Measurements from ENCODE around the gene OOSP1. TPM values are rescaled to one million over a fixed set of nuclear protein-coding genes. Genes with fewer than 3 reads are reported as not detected.
"Not testable (repeated sequence)": the region's sequence is repeated elsewhere in the genome, so short reads cannot be mapped to it uniquely, and the experiment has no call there.

The OOSP1 gene
- total RNA-seq, 1 experiment from 2014 or later = not detected

DNA sequence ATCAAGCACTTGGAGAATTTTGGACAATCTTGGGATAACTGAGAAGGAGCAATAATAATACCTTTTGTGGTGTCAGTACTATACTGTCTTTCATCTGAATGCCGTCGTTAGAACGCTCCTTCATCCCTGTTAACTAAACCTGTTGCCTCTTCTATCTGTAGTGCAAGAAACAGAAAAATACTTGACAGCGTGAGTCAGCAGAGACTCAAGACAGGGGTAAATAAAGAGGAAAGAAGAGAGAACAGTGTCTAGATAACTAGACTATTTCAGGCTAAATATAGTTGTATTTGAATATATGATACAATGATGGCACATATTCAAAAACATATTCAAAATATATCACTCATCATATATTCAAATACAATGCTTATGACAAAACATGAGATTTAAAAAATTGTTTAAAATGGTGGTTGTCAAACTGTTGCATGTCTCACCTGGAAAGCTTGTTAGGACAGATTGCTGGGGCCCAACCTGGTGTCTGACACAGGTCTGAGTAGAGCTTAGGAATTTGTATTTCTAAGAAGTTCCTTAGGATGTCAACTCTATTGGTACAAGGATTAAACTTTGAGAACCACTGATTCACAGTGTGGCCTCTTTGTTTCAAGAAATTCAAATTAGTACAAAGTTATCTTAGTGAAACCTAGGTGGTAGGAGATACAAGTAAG, 43.0 kb downstream of the OOSP1 start:
- no peak for TF ChIP-seq CTCF (IDR thresholded peaks at IDR 0.05; ENCODE audit: unreplicated experiment)

GRCh38 chr11:59982037-59982436, 43.8 kb downstream of the OOSP1 start:
- H3K27ac Mint-ChIP-seq (ENCODE audit: unreplicated experiment); H3K36me3 Mint-ChIP-seq (ENCODE audit: insufficient read depth, unreplicated experiment); H3K9me3 Mint-ChIP-seq (ENCODE audit: low read depth, unreplicated experiment); H3K27me3 Mint-ChIP-seq (ENCODE audit: unreplicated experiment); DNase-seq; BruUV-seq (replicated peaks); H3K4me3 Mint-ChIP-seq (ENCODE audit: low read depth, unreplicated experiment); intact Hi-C loops (cut with micrococcal nuclease; ENCODE audit: unreplicated experiment); H3K4me1 Mint-ChIP-seq (ENCODE audit: low read depth, unreplicated experiment); CTCF ChIA-PET: not testable (repeated sequence)

More for the DNA sequence above, 43.0 kb downstream of the OOSP1 start:
- intact Hi-C loops (cut with micrococcal nuclease; ENCODE audit: unreplicated experiment) = no loop called here
- Mint-ChIP-seq H3K27me3 (ENCODE audit: unreplicated experiment) (no peaks in the 10 kb centered on the region), H3K4me3 (ENCODE audit: low read depth, unreplicated experiment) (no peak overlapping the region), H3K4me1 (ENCODE audit: low read depth, unreplicated experiment) (no peaks in the 10 kb centered on the region), H3K27ac (ENCODE audit: unreplicated experiment) (no peak overlapping the region), H3K9me3 (ENCODE audit: low read depth, unreplicated experiment) (peaks cover 3% of the 10 kb centered on the region), H3K36me3 (ENCODE audit: insufficient read depth, unreplicated experiment) (no peaks in the 10 kb centered on the region)
- BruUV-seq (replicated peaks) = no TSS peak
- CTCF ChIA-PET = no interaction called here
- no peak for DNase-seq

DNA sequence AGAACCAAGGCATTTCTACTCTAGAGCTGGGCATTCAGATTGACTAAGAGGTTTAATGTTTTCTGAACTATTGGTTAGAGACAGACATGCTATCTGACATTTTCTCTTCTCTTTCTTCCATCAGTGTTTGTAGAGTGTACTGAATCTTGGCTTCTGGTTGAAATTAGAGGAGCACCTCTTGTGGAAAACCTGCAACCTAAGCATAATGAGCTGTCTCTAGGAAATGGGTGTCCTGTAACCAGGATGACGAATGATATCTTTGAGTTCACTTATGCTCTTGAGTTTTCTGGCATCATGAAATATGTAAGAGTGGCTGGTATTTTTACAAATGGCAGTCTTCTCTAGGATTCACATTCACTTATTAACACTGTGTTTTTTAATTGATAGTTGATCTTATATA, 45.0 kb downstream of the OOSP1 start:
- CTCF ChIA-PET = no interaction called here
- peaks cover 3% of the 10 kb centered on the region for H3K9me3 Mint-ChIP-seq (ENCODE audit: low read depth, unreplicated experiment)
- intact Hi-C loops (cut with micrococcal nuclease; ENCODE audit: unreplicated experiment) = no loop called here
- TF ChIP-seq CTCF (IDR thresholded peaks at IDR 0.05; ENCODE audit: unreplicated experiment) = no peak
- no peaks in the 10 kb centered on the region for H3K36me3 Mint-ChIP-seq (ENCODE audit: insufficient read depth, unreplicated experiment)
- H3K4me1 Mint-ChIP-seq (ENCODE audit: low read depth, unreplicated experiment) = no peaks in the 10 kb centered on the region
- no peaks in the 10 kb centered on the region for H3K27me3 Mint-ChIP-seq (ENCODE audit: unreplicated experiment)
- no peak overlapping the region for H3K4me3 Mint-ChIP-seq (ENCODE audit: low read depth, unreplicated experiment)
- DNase-seq = no peak
- no TSS peak for BruUV-seq (replicated peaks)
- no peak overlapping the region for H3K27ac Mint-ChIP-seq (ENCODE audit: unreplicated experiment)

DNA sequence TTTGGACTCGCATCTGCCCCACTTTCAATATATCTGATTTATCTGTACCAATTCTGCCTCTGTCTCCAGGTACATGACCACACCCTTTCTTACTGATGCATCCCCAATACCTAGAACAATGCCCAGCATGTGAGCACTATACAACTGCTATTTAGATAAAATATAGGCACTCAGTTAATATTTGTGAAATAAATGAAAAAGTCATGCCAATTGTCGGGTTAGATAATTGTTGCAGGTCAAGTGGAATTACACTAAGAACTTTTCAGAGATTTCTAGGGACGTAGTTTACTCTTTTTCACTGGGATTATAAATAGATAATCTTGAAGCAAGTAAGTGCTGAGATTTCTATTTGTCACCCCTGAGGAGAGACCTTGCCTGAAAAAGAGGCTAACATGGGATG, 46.1 kb downstream of the OOSP1 start:
- Mint-ChIP-seq H3K9me3 (ENCODE audit: low read depth, unreplicated experiment) (peaks cover 9% of the 10 kb centered on the region), H3K27ac (ENCODE audit: unreplicated experiment) (no peak overlapping the region), H3K36me3 (ENCODE audit: insufficient read depth, unreplicated experiment) (no peaks in the 10 kb centered on the region), H3K4me1 (ENCODE audit: low read depth, unreplicated experiment) (no peaks in the 10 kb centered on the region), H3K4me3 (ENCODE audit: low read depth, unreplicated experiment) (no peak overlapping the region), H3K27me3 (ENCODE audit: unreplicated experiment) (no peaks in the 10 kb centered on the region)
- intact Hi-C loops (cut with micrococcal nuclease; ENCODE audit: unreplicated experiment) = no loop called here
- BruUV-seq (replicated peaks) = no TSS peak
- TF ChIP-seq CTCF (IDR thresholded peaks at IDR 0.05; ENCODE audit: unreplicated experiment) = no peak
- DNase-seq = no peak
- CTCF ChIA-PET = no interaction called here

DNA sequence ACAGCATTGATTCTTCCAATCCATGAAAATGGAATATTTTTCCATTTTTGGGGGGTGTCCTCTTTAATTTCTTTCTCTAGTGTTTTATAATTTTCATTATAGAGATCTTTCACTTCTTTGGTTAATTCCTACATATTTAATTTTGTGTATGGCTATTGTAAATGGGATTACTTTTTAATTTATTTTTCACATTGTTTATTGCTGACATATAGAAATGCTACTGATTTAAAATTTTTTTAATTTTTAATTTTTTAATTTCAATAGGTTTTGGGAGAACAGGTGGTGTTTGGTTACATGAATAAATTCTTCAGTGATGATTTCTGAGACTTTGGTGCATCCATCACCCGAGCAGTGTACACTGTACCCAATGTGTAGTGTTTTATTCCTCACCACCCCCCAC, 52.2 kb downstream of the OOSP1 start:
- Mint-ChIP-seq H3K4me1 (ENCODE audit: low read depth, unreplicated experiment) (no peaks in the 10 kb centered on the region), H3K27me3 (ENCODE audit: unreplicated experiment) (no peaks in the 10 kb centered on the region), H3K36me3 (ENCODE audit: insufficient read depth, unreplicated experiment) (no peaks in the 10 kb centered on the region), H3K4me3 (ENCODE audit: low read depth, unreplicated experiment) (no peak overlapping the region), H3K27ac (ENCODE audit: unreplicated experiment) (no peak overlapping the region), H3K9me3 (ENCODE audit: low read depth, unreplicated experiment) (peaks cover 12% of the 10 kb centered on the region)
- intact Hi-C loops (cut with micrococcal nuclease; ENCODE audit: unreplicated experiment) = no loop called here
- no TSS peak for BruUV-seq (replicated peaks)
- TF ChIP-seq CTCF (IDR thresholded peaks at IDR 0.05; ENCODE audit: unreplicated experiment) = no peak
- CTCF ChIA-PET = no interaction called here
- no peak for DNase-seq
